HG02885 (cell line): ENCODE data around the gene IRF6.

ENCODE experiments used
- ATAC-seq: cut with Tn5 transposase; IDR thresholded peaks from one replicate; pipeline ENCODE4 v1.9.1; 2021; ENCODE audit warnings: mild to moderate bottlenecking; ENCODE audit not compliant: unreplicated experiment, poor library complexity

IRF6 gene

GRCh38 chr1:209791920-209792319 lies 14.0 kb downstream of the IRF6 start:
- ATAC-seq, result no peak

GRCh38 chr1:209790286-209791193 lies 15.4 kb downstream of the IRF6 start:
- no peak for ATAC-seq

GRCh38 chr1:209789245-209789644 lies 16.7 kb downstream of the IRF6 start:
- no peak for ATAC-seq

GRCh38 chr1:209787551-209787950 lies 18.4 kb downstream of the IRF6 start:
- ATAC-seq, result no peak

- ATAC-seq, result no peak
These were observed 19.8 kb downstream of the IRF6 start for GRCh38 chr1:209786146-209786545.

GRCh38 chr1:209785592-209785991 lies 20.4 kb downstream of the IRF6 start:
- no peak for ATAC-seq

GRCh38 chr1:209784265-209785169 lies 21.4 kb downstream of the IRF6 start, which contains the start of gene C1orf74:
C1orf74 (minus strand) TSS chr1:209784559; CDS start chr1:209783634, 925 bp downstream.
- ATAC-seq, result peak; percentile 100

- no peak for ATAC-seq
These were observed 22.6 kb downstream of the IRF6 start for GRCh38 chr1:209783386-209783785.

- ATAC-seq, result no peak
These were observed 25.7 kb downstream of the IRF6 start for GRCh38 chr1:209780268-209780667.

GRCh38 chr1:209778102-209778501 lies 27.8 kb downstream of the IRF6 start:
- ATAC-seq, result no peak

- ATAC-seq, result no peak
These were observed 28.4 kb downstream of the IRF6 start for GRCh38 chr1:209777587-209777986.

- no peak for ATAC-seq
These were observed 30.3 kb downstream of the IRF6 start for GRCh38 chr1:209775678-209776077.

GRCh38 chr1:209774592-209774991 lies 31.4 kb downstream of the IRF6 start:
- peak; percentile 62 for ATAC-seq

- ATAC-seq, result no peak
These were observed 33.8 kb downstream of the IRF6 start for GRCh38 chr1:209772126-209772525.

- no peak for ATAC-seq
These were observed 35.1 kb downstream of the IRF6 start for GRCh38 chr1:209770636-209771415.

- no peak for ATAC-seq
These were observed 36.0 kb downstream of the IRF6 start for GRCh38 chr1:209769971-209770370.

- peak; percentile 71 for ATAC-seq
These were observed 36.6 kb downstream of the IRF6 start for GRCh38 chr1:209769171-209769904.

- ATAC-seq, result peak; percentile 90
These were observed 37.6 kb downstream of the IRF6 start for GRCh38 chr1:209768354-209768774.

- ATAC-seq, result no peak
These were observed 38.2 kb downstream of the IRF6 start for GRCh38 chr1:209767706-209768105.
